EL (cell line): ENCODE measurements around the gene CFAP73.
"Not testable (repeated sequence)": the region's sequence is repeated elsewhere in the genome, so short reads cannot be mapped to it uniquely, and the experiment has no call there.

Experiments
- DNase-seq: peaks from one replicate; pipeline ENCODE4 v3.0.0-alpha.2; 2016

Gene CFAP73

GRCh38 chr12:113196582-113196981, 47.1 kb downstream of the CFAP73 start:
- no peak for DNase-seq

DNA sequence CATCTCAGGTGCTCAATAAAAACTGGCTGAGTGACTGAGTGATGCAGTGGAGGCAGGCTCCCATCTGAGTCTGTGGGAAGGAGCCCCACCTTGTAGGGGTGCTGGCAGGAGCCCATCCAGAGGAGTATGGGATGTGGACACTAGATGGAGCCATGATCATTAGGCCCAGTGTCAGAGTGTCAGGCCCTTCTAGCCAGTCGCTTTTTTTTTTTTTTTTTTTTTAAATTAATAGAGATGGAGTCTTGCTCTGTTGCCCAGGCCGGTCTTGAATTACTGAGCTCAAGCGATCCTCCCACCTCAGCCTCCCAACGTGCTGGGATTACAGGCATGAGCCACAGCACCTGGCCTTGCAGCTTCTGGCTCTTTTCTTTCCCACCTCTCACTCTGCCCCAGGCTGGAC, 47.5 kb downstream of the CFAP73 start:
- DNase-seq = peak; percentile 80

- no peak for DNase-seq
These were observed 48.1 kb downstream of the CFAP73 start for GRCh38 chr12:113197518-113198077.

DNA sequence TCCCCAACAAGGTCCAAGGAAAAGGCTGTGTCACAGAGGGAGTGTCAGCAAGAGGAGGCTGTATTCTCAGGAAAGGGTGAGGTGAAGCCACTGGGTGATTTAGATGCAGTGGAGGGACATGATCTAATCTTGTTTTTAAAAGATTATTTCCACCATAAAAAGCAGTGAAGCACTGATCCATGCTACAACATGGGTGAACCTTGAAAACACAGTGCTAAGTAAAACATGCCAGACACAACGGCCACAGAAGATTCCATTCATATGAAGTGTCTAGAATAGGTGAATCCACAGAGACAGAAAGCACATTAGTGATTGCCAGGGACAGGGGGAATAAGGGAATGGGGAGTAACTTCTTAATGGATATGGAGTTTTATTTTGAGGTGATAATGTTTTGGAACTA, 48.8 kb downstream of the CFAP73 start:
- DNase-seq = peak; percentile 33

DNA sequence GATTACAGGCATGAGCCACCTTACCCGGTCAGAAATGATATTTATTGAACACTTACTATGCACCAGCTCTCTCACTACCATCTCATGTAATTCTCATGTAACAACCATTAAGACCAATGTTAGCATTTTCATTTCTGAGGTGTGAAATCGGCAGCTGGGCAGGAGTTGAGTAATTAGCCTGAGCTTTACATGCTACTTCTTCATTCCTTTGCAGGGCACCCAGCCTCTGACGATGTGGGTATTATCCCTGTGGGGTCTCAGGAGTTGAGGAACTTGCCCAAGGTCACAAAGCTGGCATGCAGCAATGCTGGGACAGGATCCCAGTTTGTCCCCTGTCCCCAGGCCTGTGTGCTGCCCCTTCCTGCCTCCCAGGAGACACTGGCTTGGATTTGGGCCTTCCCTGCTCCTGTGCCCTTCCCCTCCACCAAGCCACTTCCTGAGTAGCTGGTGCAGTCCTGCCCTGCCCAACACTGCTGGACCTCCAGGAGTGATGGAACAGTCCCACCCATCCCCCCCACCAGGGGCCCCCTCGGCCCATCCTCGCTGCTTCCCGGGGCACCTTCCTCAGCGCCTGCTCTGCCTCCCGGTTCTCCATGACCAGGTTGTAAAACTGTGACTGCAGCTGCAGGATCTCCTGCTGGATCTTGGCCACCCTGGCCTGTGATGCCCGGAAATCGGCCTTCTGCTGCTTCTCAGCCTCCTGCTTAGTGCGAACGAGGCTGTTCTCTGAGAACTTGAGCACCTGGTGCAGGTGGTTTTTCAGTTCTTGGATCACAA, 50.7 kb downstream of the CFAP73 start:
- DNase-seq = no peak

- DNase-seq = no peak
These were observed 52.0 kb downstream of the CFAP73 start for GRCh38 chr12:113201187-113202177.

DNA sequence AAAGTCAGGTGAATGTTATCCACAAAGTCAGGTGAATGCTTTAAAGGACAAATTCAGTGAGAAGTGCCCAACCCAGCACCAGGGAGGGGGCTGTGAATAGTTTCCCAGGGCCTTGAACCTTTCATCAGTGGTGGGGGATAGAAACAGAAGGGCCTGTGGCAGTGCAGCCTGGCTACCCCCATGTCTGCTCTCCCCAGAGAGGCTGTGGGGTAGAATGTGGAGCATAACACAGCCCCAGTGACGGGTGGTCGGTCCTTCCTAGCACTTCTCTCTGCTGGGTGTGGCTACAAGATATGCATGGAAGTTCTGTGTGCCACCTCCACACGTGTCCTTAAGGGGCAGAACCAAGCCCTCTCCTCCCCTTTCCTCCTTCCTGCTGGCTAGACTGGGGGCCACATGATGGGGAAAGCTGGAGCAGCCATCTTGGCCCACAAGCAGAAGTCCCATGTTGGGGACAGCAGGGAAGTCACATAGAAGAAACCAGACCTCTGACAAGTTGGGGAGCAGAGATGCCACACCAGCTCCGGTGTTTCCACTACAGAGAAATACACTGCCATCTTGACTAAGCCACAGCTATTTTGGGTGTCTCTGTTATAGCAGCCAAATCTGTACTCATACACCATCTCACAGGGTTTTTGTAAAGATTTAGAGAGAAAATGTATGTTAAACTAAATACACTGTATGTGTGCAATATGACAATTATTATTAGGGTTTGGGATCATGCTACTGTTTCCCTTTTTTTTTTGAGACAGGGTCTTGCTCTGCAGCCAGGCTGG, 53.0 kb downstream of the CFAP73 start:
- no peak for DNase-seq

DNA sequence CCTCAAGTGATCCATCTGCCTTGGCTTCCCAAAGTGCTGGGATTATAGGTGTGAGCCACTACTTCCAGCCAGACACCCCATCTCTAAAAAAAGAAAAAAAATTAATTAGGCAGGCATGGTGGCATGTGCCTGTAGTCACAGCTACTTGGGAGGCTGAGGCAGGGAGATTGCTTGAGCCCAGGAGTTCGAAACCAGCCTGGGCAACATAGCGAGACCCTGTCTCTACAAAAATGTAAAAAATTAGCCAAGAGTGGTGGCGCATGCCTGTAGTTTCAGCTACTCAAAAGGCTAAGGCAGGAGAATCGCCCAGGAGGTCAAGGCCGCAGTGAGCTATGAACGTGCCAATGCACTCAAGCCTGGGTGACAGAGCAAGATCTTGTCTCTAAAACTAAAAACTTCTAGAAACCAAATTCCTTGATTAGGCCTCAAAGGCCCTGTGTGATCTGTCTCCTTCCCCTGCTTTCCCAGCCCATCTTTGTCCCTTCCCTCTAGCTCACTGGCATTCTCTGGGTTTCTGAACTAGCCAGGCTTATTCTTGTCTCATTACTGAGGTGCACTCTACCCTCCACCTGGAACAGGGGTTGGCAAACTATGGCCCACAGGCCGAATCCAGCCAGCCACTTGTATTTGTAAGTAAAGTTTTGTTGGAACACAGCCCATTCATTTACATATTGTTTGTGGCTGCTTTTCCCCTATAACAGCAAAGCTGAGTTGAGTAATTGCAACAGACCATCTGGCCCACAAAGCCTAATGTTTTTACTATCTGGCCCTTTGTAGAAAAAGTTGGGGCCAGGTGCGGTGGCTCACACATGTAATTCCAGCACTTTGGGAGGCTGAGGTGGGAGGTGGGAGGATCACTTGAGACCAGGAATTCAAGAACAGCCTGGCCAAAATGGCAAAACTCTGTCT, 54.6 kb downstream of the CFAP73 start:
- no peak for DNase-seq

DNA sequence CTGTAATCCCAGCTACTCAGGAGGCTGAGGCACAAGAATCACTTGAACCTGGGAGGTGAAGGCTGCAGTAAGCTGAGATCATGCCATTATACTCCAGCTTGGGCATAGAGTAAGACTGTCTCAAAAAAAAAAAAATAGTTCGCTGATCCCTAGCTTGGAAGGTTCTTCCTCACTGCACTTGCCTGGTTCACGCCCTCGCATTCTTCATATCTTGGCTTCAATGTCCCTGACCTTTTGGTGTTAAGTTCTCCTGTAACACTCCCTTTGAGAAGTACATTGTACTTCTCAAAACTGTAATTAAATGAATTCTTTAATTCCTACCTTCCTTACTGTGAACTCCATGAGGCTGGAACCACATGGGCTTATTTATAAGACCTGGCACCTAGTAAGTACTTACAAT, 55.3 kb downstream of the CFAP73 start:
- no peak for DNase-seq

- not testable (repeated sequence) for DNase-seq
These were observed 57.3 kb downstream of the CFAP73 start for GRCh38 chr12:113206802-113207201.

DNA sequence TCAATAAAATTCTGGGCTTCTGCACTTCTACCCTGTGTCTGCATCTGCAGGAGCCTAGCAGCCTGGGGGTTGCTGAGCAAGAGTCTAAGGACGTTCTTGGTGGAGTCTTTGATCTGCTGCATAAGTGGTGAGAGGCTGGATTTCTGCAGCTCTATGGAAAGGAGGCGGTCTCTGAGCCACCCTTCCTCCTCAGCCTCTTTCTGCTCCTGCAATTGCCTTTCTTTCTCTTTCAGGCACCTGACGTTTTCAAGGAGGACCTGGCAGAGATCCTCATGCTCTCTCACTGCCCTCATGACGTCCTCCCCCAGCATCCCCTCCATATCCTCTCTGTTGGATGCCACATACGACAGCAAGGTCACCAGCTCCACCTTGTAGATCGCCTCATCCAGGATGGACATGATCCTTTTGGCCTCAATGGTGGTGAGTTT, 58.1 kb downstream of the CFAP73 start:
- no peak for DNase-seq

GRCh38 chr12:113208041-113208934, 58.8 kb downstream of the CFAP73 start:
- DNase-seq = peak; percentile 36
